ENCODE data around the gene CLDN12.
A peak's percentile ranks its signal among the peaks of the same experiment; 100 is the strongest.

CLDN12 gene

DNA sequence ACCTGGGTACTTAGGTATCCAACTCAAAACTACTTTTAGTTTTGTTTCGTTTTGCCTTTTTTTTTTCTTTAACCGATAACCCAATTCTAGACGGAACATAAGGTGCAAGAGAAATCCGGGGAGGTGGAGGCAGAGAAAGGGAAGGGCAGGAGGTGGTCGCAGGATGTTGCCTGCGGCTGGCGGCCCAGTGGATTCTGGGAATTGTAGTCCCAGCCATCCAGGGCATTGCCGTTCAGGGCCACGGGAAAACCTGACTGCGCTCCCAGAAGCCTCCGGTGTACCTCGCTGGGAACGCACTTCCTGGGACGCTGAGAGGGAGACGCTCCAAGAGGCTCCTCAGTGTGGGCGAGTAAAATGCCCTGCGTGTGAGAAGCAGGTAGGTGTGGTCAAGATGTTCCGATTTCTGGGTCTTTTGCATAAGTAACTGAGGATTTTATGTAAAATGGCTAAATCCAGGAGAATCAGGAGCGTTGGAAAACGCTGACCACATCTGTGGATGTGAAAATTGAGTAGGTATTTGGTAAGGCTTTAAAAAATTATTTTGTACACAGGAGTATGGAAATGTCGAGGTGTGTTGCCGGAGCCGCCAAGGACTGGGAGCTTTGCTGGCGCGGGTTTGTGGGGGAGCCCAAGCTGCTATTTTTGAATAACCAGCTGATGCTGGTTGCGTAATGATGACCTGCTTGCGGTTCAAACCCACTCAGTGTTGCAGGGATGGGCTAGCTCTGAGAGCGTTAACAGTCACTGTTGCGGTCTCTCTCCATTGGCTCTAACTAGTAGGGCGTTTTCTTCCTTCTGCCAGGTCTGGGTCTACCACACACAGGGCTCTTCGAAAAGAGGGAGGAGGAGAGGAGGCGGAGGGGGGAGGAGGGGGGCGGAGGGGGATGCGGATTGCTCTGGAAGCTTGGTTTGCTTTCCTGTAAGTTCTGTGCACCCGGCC is at the start of gene CLDN12:
TSS of gene CLDN12 (plus strand) at position 288 of the 940 bp plus-strand sequence. CDS start 9,216 bp downstream, outside the sequence.
- peak; percentile 98 for FAIRE-seq

DNA sequence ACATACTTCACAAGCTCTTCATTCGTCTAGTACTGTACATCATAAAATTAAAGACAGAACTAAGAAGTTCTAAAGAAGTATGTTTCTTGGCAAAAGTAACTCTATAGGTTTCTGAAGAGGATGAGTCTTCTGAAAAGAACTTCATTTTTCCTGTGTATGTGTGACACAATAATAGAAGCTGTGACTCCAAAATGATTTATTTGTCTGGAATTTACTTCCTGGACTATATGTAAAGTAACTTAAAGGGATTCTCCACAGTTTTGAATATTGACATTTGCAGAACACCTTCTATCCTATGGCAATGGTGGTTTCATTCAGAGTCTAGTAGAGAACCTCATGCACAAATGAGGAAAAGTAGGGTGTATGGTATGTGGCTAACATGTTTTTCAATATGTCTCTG is 19.8 kb upstream of the CLDN12 start:
- no peak for FAIRE-seq

DNA sequence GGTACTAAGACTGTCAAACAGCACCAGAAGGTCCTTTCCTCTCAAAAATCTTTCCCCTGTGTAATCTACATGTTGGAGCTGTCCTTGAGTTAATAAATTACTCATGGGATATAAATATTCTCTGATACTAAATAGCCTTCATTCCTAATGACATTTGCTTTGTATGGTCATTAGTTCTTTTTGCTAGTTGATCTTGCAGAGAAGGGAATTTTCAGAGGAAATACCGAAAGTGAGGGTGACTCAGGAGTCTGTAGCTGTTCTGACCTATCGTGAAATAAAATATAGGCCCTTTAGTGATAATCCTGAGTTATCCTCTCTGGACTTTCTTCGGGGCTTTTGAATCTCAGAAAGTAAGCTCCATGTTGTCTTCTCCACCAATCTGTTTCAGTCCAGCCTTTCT is 19.4 kb upstream of the CLDN12 start:
- FAIRE-seq: no peak

DNA sequence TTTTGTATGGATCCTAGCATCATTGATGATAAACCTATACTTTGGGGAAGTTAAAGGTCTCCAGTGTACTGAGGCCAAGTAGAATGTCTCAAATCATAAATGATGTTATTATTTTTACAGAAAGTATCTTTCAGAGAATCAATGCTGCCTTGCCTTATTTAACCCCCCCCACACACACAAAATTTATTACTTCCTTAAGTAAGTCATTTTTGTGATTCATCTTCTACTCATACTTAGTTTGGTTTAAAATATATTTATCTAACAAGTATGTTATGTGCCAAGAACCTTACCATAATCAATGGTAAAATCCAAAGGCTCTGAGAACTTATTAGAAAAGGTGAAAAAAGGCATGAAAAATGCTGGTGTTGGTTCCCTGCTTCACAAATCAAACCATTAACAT is 18.8 kb upstream of the CLDN12 start:
- no peak for FAIRE-seq

DNA sequence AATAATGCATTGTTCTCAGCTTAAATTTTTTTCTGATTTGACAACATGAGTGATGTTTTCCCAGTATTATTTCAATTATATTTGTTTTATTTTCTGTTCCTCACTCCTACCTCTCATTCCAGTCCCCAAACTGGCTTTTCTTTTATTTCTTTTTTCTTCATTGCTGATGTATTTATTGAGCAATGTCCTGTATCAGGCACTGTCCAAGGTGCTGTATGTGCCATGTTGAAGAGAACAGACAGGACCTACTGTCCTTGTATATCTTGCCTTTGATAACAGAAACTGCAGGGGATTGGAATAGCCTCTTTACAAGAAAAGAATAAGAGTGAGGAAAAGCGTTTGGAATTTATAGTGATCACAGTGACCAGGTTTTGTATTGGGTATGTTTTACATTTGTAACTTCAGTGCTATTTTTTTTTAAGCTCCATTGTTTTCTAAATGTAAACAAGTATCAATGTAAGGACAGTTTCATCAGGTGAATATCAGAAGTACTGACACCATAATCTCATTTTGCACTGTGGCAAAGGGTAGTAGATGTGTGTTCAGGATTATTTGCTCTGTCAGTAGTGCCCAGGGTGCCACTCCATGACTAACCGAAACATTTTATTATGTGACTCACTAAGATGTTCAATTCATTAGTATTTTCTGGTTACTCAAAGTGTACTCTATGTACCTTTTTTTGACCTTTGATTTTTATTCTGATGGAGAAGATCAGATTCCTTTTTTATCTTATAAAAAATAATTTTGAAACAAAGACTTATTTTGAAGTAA is 15.6 kb upstream of the CLDN12 start:
- no peak for FAIRE-seq

DNA sequence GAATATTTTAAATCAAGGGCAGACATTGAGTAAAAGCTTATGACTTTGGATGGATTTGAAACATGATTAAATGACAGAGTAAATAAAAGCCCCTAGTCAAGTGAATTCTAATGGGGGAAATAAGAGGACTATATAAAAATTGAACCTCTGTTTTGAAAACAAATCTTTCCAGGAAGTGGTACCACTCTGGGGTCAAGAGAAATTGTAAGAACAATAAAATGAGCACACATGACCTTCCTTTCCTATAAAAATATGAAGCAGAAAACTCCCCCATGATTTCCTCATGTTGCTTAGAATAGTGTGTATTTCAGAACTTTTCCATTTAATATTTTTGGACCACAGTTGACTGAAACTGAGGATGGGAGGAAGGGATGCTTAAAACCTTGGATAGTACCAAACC is 12.3 kb upstream of the CLDN12 start:
- no peak for FAIRE-seq

DNA sequence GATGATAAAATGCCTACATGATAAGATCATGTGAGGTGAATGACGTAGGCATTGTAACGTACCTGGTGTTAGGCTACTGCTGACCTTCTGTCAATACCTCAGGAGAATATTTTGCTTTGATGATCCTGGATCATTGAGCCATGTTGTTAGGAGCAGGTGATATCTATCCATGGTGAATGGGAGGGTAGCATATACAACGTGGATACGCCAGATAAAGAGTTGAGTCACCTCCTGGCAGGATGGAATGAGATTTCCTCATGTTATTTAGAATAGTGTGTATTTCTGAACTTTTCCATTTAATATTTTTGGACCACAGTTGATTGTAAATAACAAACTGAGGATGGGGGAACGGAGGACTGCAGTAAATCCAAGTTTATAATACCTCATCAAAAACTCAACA is 11.8 kb upstream of the CLDN12 start:
- no peak for FAIRE-seq

DNA sequence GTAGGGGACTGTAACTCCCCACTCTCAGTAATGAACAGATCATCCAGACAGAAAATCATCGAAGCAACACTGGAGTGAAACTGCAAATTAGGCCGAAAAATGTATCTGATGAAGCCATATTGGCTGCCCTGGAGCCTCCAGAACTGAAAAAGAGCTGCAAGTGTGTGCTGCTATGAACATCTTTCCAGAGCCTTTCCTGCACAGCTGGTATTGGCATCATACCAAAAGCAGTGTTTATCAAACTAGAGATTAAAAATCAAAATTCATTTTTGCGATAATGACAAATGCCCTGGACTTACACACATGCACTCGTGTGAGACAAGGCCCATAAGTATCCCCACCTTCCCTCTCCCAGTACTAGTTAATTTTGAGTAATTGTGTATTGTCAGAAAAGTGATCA is 6.8 kb upstream of the CLDN12 start:
- FAIRE-seq: no peak

DNA sequence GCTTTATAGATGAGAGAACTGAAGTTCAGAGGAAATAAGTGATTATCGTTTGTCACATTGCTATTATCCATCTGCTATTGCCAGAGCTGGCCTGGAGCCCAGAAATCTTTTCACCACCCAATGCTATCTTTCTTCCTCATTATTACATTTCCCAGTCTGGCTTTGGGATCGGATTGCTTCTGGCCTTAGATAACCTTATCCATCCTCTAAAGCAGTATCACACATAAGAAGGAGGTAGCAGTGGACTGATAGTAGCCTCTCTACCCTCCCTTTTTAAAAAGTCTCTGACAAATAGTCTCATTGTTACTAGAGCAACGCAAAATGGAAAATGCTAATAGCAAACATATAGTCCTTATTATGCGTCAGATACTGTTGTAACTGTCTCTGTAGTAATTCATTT is 1.3 kb upstream of the CLDN12 start:
- no peak for FAIRE-seq

DNA sequence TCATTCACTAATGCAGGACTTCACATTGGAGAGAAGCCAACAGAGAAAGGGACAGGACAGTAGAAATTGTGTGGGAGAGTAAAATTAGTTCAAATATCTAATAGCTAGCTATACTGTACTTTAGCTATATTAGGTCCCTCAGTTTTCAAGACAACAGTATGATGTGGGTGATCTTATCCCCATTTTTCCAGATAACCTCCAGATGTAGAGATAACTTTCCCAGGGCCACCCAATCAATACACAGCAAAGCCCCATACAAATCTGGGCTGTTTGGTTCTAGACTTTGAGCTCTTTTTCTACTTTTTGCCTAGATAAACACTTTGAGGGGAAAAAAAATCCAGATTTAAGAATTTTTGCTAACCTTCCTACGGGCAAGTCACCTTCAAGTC is 482 bp upstream of the CLDN12 start:
- no peak for FAIRE-seq

DNA sequence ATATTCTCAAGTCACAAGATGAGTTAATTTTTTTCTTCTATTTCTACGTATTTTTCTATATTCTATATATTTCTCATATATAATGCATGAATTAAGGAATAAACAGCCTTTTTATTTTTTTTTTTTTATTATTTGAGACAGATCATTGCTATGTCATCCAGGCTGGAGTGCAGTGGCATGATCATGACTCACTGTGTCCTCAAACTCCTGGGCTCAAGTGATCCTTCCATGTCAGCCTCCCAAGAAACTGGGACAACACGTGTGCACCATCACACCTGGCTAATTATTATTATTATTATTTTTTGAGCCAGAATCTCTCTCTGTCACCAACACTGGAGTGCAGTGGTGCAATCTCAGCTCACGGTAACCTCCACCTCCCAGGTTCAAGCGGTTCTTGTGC is 1.5 kb downstream of the CLDN12 start:
- no peak for FAIRE-seq

DNA sequence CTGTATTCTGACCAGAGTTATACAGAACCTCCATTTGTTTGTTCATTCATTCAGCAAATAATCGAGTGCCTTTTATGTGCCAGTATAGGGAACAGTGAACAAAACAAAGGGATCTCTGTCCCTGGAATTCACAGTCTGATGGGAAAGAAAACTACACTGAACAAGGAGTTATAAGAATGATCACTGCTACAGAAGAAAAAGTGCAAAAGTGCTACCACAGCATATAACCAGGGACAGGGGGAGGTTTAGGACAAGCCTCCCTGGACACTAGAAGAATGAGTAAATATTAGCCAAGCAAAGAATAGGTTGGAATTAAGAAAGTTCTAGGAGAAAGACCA is 4.2 kb downstream of the CLDN12 start:
- no peak for FAIRE-seq

DNA sequence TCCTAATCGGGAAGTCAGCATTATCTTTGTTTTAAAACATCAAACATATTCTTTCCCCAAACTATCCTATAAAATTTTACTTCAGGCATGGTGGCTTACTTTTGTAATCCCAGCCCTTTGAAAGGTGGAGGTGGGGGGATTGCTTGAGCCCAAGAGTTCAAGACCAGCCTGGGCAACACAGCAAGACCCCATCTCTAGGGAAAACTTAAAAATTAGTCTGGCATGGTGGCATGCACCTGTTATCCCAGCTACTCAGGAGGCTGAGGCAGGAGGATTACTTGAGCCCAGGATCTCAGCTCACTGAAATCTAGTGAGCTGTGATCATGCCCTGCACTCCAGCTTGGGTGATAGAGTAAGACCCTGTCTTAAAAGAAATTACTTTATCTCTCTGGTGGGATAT is 4.9 kb downstream of the CLDN12 start:
- no peak for FAIRE-seq

DNA sequence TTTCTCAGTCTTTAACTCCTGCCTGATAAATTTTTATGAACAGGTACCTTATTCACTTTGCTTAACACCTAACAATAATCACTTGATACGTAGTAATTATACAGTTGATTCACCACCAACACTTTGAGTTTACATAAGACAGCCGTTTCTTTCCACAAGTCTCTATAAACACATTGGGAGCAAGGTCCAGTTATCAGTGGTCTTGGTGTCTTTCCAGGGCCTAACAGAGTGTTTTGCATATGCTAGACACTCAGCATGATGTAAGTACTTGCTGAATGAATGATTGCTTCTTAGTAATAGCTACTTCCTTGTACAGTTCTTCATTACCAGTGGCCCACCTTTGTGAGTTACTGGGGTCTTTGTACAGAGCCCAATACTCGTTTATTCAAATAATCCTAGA is 6.4 kb downstream of the CLDN12 start:
- no peak for FAIRE-seq

DNA sequence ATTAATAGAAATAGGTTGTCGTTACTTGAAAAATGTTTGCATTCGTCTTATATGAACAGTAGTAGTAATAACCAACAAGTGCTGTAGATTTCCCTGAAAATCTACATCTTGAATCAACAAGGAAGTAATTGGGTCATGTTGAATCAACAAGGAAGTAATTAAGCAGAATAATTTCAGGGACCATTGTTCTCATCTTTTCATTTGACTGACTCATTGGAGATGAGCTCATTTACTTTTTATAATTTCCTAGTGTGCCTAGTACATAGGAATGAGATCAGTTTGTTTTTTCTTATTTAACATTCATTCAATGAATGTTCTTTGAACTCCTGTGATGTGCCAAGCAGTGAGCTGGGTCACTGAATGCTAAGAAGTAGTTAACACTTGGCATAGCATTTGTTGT is 8.2 kb downstream of the CLDN12 start:
- FAIRE-seq: no peak

DNA sequence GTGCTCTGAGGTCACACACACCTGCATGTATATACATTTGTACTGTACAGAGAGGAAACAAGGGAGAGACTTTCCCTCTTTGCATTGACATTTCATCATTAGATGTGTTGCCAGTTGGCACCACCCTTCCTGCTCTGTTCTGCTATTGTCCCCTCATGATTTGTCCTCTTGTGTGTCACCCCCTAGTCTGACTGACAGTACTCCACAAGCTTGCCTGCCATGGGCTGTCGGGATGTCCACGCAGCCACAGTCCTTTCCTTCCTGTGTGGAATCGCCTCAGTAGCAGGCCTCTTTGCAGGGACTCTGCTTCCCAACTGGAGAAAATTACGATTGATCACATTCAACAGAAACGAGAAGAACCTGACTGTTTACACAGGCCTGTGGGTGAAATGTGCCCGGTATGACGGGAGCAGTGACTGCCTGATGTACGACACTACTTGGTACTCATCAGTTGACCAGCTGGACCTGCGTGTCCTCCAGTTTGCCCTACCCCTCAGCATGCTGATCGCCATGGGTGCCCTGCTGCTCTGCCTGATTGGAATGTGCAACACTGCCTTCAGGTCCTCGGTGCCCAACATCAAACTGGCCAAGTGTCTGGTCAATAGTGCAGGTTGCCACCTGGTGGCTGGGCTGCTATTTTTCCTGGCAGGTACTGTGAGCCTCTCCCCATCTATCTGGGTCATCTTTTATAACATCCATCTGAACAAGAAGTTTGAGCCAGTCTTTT is 9.4 kb downstream of the CLDN12 start:
- no peak for FAIRE-seq

DNA sequence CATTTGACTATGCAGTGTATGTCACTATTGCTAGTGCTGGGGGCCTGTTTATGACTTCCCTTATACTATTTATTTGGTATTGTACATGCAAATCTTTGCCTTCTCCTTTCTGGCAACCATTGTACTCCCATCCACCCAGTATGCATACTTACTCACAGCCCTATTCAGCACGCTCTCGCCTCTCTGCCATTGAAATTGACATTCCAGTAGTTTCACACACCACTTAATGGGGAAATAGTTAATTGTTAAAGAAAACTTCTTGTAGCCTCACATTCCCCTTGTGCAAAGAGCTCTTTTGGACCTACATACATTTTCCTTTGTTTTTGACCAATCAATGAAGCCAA is 9.9 kb downstream of the CLDN12 start:
- FAIRE-seq: no peak

DNA sequence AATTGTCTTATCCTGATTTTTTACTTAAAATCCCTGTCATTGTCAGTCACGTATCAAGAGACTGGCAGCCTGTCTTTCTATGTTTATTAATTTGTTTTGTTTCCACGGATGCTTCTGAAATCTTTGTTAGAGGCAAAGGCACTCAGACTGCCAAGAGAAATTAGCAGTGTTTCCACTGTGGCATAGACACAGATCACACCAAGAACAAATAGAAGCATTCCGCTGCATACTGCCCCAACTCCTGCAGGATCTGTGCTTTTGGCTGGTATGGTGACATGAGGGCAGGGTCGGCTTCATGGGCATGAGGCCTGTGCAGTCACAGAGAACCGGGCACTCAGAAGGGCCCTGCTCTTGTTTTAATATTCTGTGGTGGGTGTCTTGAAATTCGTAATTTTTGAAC is 18.4 kb downstream of the CLDN12 start:
- no peak for FAIRE-seq

DNA sequence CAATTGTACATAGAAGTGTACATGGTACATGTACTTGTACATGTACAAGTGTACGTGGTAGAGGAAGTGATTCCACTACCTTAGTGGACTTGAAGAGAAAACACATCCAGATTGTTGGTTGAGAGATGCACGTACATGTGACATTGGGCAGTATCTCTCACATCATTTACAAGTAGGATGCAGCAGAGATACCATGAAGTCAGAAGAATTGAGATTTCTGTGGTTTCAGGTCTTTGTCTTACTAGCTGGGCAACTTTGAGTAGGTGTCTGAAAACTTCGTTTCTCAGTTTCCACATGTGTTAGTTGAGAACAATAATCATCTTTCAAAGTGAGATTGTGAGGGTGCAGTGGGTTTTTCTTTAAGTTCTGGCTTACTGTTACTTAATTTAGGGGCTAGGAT is 21.5 kb downstream of the CLDN12 start:
- no peak for FAIRE-seq

DNA sequence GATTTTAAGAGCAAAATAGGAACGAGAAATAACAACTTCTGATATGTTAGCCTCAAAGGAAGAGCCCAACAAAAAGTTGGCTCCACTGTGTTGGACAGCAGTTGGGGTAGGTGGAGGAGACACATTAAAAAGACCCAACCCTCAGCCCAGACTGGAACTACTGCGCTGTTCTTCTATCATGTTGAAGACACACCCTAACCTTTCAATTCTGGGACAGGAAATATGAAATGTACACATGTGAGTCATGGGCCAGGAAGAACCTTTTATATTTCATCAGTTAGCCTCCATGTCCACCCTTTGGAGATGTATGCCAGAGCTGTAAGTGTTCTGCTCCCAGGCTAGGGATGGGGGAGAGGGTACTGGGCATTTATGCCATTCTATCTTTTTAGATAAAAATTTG is 22.1 kb downstream of the CLDN12 start:
- FAIRE-seq: no peak

DNA sequence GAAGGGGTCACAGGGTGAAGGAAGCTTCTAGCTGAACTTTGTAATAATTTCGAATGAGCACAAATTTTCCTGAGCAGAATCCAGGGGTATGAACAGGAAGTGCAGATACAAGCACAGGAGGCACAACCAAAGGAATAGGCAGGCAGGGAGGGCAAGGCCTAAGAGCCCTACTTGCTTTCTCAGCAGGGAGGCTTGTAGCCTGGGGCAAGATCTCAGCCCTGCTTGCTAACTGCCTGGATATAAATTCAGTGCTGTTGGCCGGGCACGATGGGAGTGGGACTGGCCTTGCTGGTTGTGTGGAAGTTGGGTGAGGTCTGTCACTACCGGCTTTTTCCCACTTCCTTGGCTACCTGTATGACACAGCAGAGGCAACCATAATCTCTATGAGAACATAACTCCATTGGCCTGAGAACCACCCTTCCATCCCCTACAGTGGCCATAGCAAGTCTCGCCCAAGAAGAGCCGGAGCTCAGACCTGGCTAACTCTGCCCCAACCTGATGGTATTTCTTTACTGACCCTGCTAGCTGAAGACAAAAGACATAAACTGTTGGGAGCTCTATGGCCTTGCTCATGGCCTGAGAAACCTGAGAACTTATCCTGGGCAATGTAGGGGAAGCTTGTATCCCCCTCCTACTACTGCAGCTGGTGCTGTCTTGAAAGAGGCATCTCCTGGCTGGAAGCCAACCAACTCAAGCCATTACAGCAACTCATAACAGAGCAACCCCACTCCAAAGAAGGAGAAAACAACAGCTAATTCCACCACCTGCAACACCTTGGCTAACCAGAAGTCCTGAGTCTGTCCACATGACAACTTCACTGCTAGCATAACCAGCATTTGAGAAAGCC is 27.6 kb downstream of the CLDN12 start:
- no peak for FAIRE-seq

DNA sequence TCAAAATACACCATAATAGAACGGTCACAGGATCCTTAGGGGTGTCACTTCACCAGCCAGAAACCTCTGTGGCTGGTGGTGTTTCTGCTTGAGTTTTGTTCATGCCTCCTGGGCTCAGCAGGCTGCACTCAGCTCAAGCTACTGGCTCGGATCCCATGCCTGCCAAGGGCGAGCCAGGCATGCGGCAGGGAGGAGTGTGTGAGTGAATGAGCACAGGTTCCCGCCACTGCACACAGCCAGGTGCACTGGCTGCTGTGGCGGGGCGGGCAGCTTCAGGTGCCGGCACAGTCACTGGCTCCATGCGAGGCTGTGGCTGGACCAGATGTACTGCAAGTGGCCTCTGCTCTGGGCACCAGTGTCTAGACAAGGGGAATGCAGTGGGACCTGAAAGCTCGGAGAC is 29.5 kb downstream of the CLDN12 start:
- no peak for FAIRE-seq

DNA sequence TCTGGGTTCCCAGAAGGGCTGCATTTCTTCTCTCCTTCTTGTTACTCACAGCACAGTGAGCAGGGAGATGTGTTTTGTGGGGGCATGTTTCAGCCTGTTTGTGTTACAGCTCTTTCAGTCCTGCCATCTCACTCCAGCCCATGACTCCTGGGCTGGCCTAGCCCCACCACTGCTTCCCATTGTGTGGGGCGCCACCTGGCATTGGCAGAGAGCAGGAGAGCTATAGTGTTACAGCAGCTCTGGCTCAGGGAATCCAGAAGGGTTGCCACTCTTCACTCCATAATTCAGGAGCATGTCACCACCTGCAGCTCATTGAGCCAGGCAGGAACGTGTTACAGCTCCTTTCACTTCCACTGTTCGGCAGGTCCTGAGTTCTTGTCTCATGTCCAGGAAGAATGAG is 30.0 kb downstream of the CLDN12 start:
- FAIRE-seq: no peak
